Skeletal muscle satellite cell (primary cell): ENCODE measurements around the gene COA5. TPM values are rescaled to one million over a fixed set of nuclear protein-coding genes. Genes with fewer than 3 reads are reported as not detected.

ENCODE experiments used
- H3K27me3 ChIP-seq: 2 replicates; pipeline ENCODE4 v1.7.0; 2013; ENCODE audit warnings: low read length; ENCODE audit not compliant: control insufficient read depth, insufficient read depth
- H3K36me3 ChIP-seq: 2 replicates; pipeline ENCODE4 v1.7.0; 2013; ENCODE audit warnings: mild to moderate bottlenecking, control low read depth, low read length; ENCODE audit not compliant: insufficient read depth
- H3K4me1 ChIP-seq: 2 replicates; pipeline ENCODE4 v1.7.0; 2013; ENCODE audit warnings: low read length; ENCODE audit not compliant: control insufficient read depth, insufficient read depth
- H3K4me2 ChIP-seq: 2 replicates; pipeline ENCODE4 v1.7.0; 2013; ENCODE audit warnings: mild to moderate bottlenecking, low read length
- H3K4me3 ChIP-seq: 2 replicates; pipeline ENCODE4 v1.7.0; 2013; ENCODE audit warnings: low read length
- H3K9ac ChIP-seq: 2 replicates; pipeline ENCODE4 v1.7.0; 2013; ENCODE audit warnings: mild to moderate bottlenecking, low read depth, low read length, moderate library complexity
- H3K9me3 ChIP-seq: replicated peaks from 2 replicates; pipeline ENCODE4 v1.7.0; 2013; ENCODE audit warnings: mild to moderate bottlenecking, control low read depth, low read length
- total RNA-seq: library from RNA; depleted of rRNA; stranded (reverse); fragments of >200 nt; gene quantifications from 2 replicates; pipeline ENCODE4 v1.2.3, GENCODE V29; 2012; rRNA removed

Gene COA5
- total RNA-seq = 13.8 and 25.3 TPM in 2 replicates

GRCh38 chr2:98608116-98608961 lies at the start of gene COA5, which contains the start of gene UNC50:
COA5 (minus strand) TSS chr2:98608512; CDS start chr2:98608405, 107 bp downstream.
UNC50 (plus strand) TSS chr2:98608589; CDS start chr2:98609760, 1,171 bp downstream.
- H3K9ac ChIP-seq = peak within 1 kb of the TSS; percentile 100
- H3K36me3 ChIP-seq = peaks cover 30% of the 10 kb centered on the region
- no peaks in the 10 kb centered on the region for H3K27me3 ChIP-seq
- peaks cover 28% of the 10 kb centered on the region for H3K4me1 ChIP-seq
- peak within 1 kb of the TSS; percentile 94 for H3K4me3 ChIP-seq
- H3K9me3 ChIP-seq = no peaks in the 10 kb centered on the region
- peak within 1 kb of the TSS; percentile 98 for H3K4me2 ChIP-seq

- Histone ChIP-seq H3K4me2 (no peak overlapping the region), H3K36me3 (no peaks in the 10 kb centered on the region), H3K4me3 (no peak overlapping the region), H3K9ac (no peak overlapping the region), H3K27me3 (no peaks in the 10 kb centered on the region), H3K4me1 (no peaks in the 10 kb centered on the region), H3K9me3 (no peaks in the 10 kb centered on the region)
Measured at GRCh38 chr2:98656800-98657199, 48.5 kb upstream of the COA5 start.

GRCh38 chr2:98654699-98655495 lies 46.6 kb upstream of the COA5 start:
- Histone ChIP-seq H3K4me3 (no peak overlapping the region), H3K36me3 (no peaks in the 10 kb centered on the region), H3K4me1 (no peaks in the 10 kb centered on the region), H3K27me3 (no peaks in the 10 kb centered on the region), H3K9me3 (no peaks in the 10 kb centered on the region), H3K4me2 (no peak overlapping the region), H3K9ac (no peak overlapping the region)

- Histone ChIP-seq H3K27me3 (no peaks in the 10 kb centered on the region), H3K4me3 (no peak overlapping the region), H3K4me1 (no peaks in the 10 kb centered on the region), H3K9me3 (no peaks in the 10 kb centered on the region), H3K4me2 (no peak overlapping the region), H3K9ac (no peak overlapping the region), H3K36me3 (no peaks in the 10 kb centered on the region)
Measured at GRCh38 chr2:98650998-98651397, 42.7 kb upstream of the COA5 start.

- Histone ChIP-seq H3K36me3 (no peaks in the 10 kb centered on the region), H3K4me1 (no peaks in the 10 kb centered on the region), H3K9ac (no peak overlapping the region), H3K4me3 (no peak overlapping the region), H3K9me3 (no peaks in the 10 kb centered on the region), H3K27me3 (peaks cover 3% of the 10 kb centered on the region), H3K4me2 (no peak overlapping the region)
Measured at GRCh38 chr2:98649992-98650375, 41.7 kb upstream of the COA5 start.

GRCh38 chr2:98649135-98649991 lies 41.1 kb upstream of the COA5 start:
- no peaks in the 10 kb centered on the region for H3K4me1 ChIP-seq
- H3K4me3 ChIP-seq = no peak overlapping the region
- H3K27me3 ChIP-seq = peaks cover 3% of the 10 kb centered on the region
- H3K9ac ChIP-seq = no peak overlapping the region
- no peaks in the 10 kb centered on the region for H3K9me3 ChIP-seq
- no peak overlapping the region for H3K4me2 ChIP-seq
- H3K36me3 ChIP-seq = no peaks in the 10 kb centered on the region

GRCh38 chr2:98648451-98648850 lies 40.1 kb upstream of the COA5 start:
- no peak overlapping the region for H3K9ac ChIP-seq
- no peaks in the 10 kb centered on the region for H3K9me3 ChIP-seq
- no peaks in the 10 kb centered on the region for H3K4me1 ChIP-seq
- H3K36me3 ChIP-seq = no peaks in the 10 kb centered on the region
- no peak overlapping the region for H3K4me2 ChIP-seq
- peaks cover 3% of the 10 kb centered on the region for H3K27me3 ChIP-seq
- no peak overlapping the region for H3K4me3 ChIP-seq

GRCh38 chr2:98647636-98648035 lies 39.3 kb upstream of the COA5 start:
- Histone ChIP-seq H3K36me3 (no peaks in the 10 kb centered on the region), H3K27me3 (peaks cover 3% of the 10 kb centered on the region), H3K4me2 (no peak overlapping the region), H3K9ac (no peak overlapping the region), H3K4me1 (no peaks in the 10 kb centered on the region), H3K9me3 (no peaks in the 10 kb centered on the region), H3K4me3 (no peak overlapping the region)

- Histone ChIP-seq H3K4me2 (no peak overlapping the region), H3K4me1 (no peaks in the 10 kb centered on the region), H3K36me3 (no peaks in the 10 kb centered on the region), H3K9ac (no peak overlapping the region), H3K27me3 (peaks cover 3% of the 10 kb centered on the region), H3K9me3 (no peaks in the 10 kb centered on the region), H3K4me3 (no peak overlapping the region)
Measured at GRCh38 chr2:98643496-98644100, 35.3 kb upstream of the COA5 start.

- Histone ChIP-seq H3K4me3 (no peak overlapping the region), H3K4me2 (no peak overlapping the region), H3K27me3 (no peaks in the 10 kb centered on the region), H3K4me1 (no peaks in the 10 kb centered on the region), H3K9ac (no peak overlapping the region), H3K9me3 (no peaks in the 10 kb centered on the region), H3K36me3 (no peaks in the 10 kb centered on the region)
Measured at GRCh38 chr2:98637401-98638147, 29.3 kb upstream of the COA5 start.
